PFSK-1 (cell line): ENCODE measurements around the gene ESCO1.

Experiments used
- POLR2AphosphoS5 ChIP-seq: IDR thresholded peaks from 2 replicates; pipeline ENCODE4 v1.6.1; 2012; ENCODE audit warnings: low read depth, mild to moderate bottlenecking, control low read depth, low read length, moderate library complexity
- SIN3A ChIP-seq: IDR thresholded peaks from 2 replicates; pipeline ENCODE4 v1.6.1; 2012; ENCODE audit warnings: mild to moderate bottlenecking, low read length, moderate library complexity, borderline replicate concordance; ENCODE audit not compliant: insufficient read depth
- TAF1 ChIP-seq: IDR thresholded peaks from 2 replicates; pipeline ENCODE4 v1.6.1; 2012; ENCODE audit warnings: low read length, control low read depth, borderline replicate concordance; ENCODE audit not compliant: insufficient read depth

GRCh38 chr18:21629089-21629832 is 28.8 kb upstream of the ESCO1 start:
- TF ChIP-seq SIN3A (no peak), TAF1 (no peak), POLR2AphosphoS5 (no peak)
